SK-N-SH (cell line): ENCODE measurements around the gene PHLDB2. TPM values are rescaled to one million over a fixed set of nuclear protein-coding genes. Genes with fewer than 3 reads are reported as not detected.

ENCODE experiments used
- CTCF ChIA-PET: fragments of 300-600, 350-600 bp; formaldehyde crosslinking; extraction: SDS; loops from one replicate; lab custom pipeline; 2021; lab: Yijun Ruan, JAX
- POLR2A ChIA-PET: fragments of 350-600 bp; sonication (Branson Sonifier 250); formaldehyde crosslinking; extraction: SDS; loops from one replicate; lab custom pipeline; 2020; ENCODE audit warnings: antibody characterized with exemption, inconsistent platforms; lab: Yijun Ruan, JAX
- DNase-seq: peaks from one replicate; pipeline ENCODE4 v3.0.0; 2012
- H2AFZ ChIP-seq: fragments of 200-600 bp; sonication (generic); 2 replicates; pipeline ENCODE4 v1.8.1; 2016; ENCODE audit warnings: antibody characterized with exemption, mild to moderate bottlenecking, low read depth
- H3F3A ChIP-seq: fragments of 200-600 bp; sonication (generic); replicated peaks from 2 replicates; pipeline ENCODE3; 2016; ENCODE audit warnings: antibody characterized with exemption, mild to moderate bottlenecking; ENCODE audit not compliant: insufficient read depth
- H3K27ac ChIP-seq, 2 experiments: fragments of 200-500 bp in 1 of 2; fragments of 200-600 bp in 1 of 2; sonication (Bioruptor generic) in 1 of 2; sonication (generic), shearing (Covaris generic) in 1 of 2; 2 replicates each; pipeline versions ENCODE4 v1.5.1 to v1.6.1; 2014 to 2016; ENCODE audit warnings: low read depth in 2 of 2, inconsistent platforms in 1 of 2, low read length in 1 of 2, mild to moderate bottlenecking in 1 of 2, mixed read lengths in 1 of 2
- H3K27me3 ChIP-seq: fragments of 200-600 bp; sonication (generic), shearing (Covaris generic); 2 replicates; pipeline ENCODE4 v1.6.1; 2016; ENCODE audit warnings: mixed run types; ENCODE audit not compliant: insufficient read depth
- H3K36me3 ChIP-seq, 2 experiments: fragments of 200-500 bp in 1 of 2; fragments of 200-600 bp in 1 of 2; sonication (Bioruptor generic) in 1 of 2; sonication (generic) in 1 of 2; replicated peaks in 1 of 2; 2 replicates each; pipeline versions ENCODE3 to v1.5.1; 2014 to 2016; ENCODE audit warnings: low read length in 1 of 2, mild to moderate bottlenecking in 1 of 2; ENCODE audit not compliant: insufficient read depth in 2 of 2, control insufficient read depth in 1 of 2
- H3K4me1 ChIP-seq, 2 experiments: fragments of 200-500 bp in 1 of 2; fragments of 200-600 bp in 1 of 2; sonication (Bioruptor generic) in 1 of 2; sonication (generic), shearing (Covaris generic) in 1 of 2; 2 replicates each; pipeline versions ENCODE4 v1.5.1 to v1.6.1; 2014 to 2016; ENCODE audit warnings: low read depth in 1 of 2, low read length in 1 of 2, mixed run types in 1 of 2; ENCODE audit not compliant: insufficient read depth in 2 of 2, control insufficient read depth in 1 of 2
- H3K4me2 ChIP-seq: fragments of 200-600 bp; sonication (generic), shearing (Covaris generic); 2 replicates; pipeline ENCODE4 v1.6.1; 2017; ENCODE audit warnings: mixed run types
- H3K4me3 ChIP-seq, 2 experiments: fragments of 200-500 bp in 1 of 2; fragments of 200-600 bp in 1 of 2; sonication (Bioruptor generic) in 1 of 2; sonication (generic), shearing (Covaris generic) in 1 of 2; 2 replicates each; pipeline versions ENCODE4 v1.5.1 to v1.8.1; 2014 to 2016; ENCODE audit warnings: low read depth in 2 of 2, inconsistent platforms in 1 of 2, low read length in 1 of 2, mild to moderate bottlenecking in 1 of 2, mixed read lengths in 1 of 2, moderate library complexity in 1 of 2
- H3K79me2 ChIP-seq: fragments of 200-600 bp; sonication (generic); 2 replicates; pipeline ENCODE4 v1.8.1; 2017; ENCODE audit warnings: mild to moderate bottlenecking; ENCODE audit not compliant: insufficient read depth
- H3K9ac ChIP-seq: fragments of 200-600 bp; sonication (generic); 2 replicates; pipeline ENCODE4 v1.6.1; 2017; ENCODE audit warnings: mixed run types
- H3K9me2 ChIP-seq: fragments of 200-600 bp; sonication (generic); 2 replicates; pipeline ENCODE4 v1.6.1; 2017; ENCODE audit warnings: mixed run types
- H3K9me3 ChIP-seq: fragments of 200-600 bp; sonication (generic); 2 replicates; pipeline ENCODE4 v1.6.1; 2017; ENCODE audit warnings: mixed run types, mild to moderate bottlenecking, moderate library complexity
- H4K20me1 ChIP-seq: fragments of 200-600 bp; sonication (generic); 2 replicates; pipeline ENCODE4 v1.6.1; 2017; ENCODE audit warnings: mild to moderate bottlenecking, mixed run types; ENCODE audit not compliant: insufficient read depth
- CHD2 ChIP-seq: fragments of 150-350 bp; IDR thresholded peaks from 2 replicates; pipeline ENCODE4 v1.6.1; 2018; ENCODE audit warnings: low read length; ENCODE audit not compliant: partially characterized antibody
- EP300 ChIP-seq, 2 experiments: IDR thresholded peaks; 2 replicates each; pipeline versions ENCODE4 v1.4.0 to v1.6.1; 2012; ENCODE audit warnings: borderline replicate concordance in 1 of 2, low read depth in 1 of 2, low read length in 1 of 2
- EZH2phosphoT487 ChIP-seq: fragments of 200-600 bp; sonication (generic); IDR thresholded peaks from 2 replicates; pipeline ENCODE4 v1.6.1; 2017; ENCODE audit warnings: low read depth, mixed run types, mild to moderate bottlenecking, antibody characterized with exemption, moderate library complexity, borderline replicate concordance
- FOSL2 ChIP-seq: IDR thresholded peaks from 2 replicates; pipeline ENCODE4 v1.4.0; 2012; ENCODE audit warnings: low read depth, mild to moderate bottlenecking, moderate library complexity, borderline replicate concordance
- FOXJ3 ChIP-seq: sonication (generic); formaldehyde crosslinking; IDR thresholded peaks from 2 replicates; pipeline ENCODE4 v1.5.1; 2020; ENCODE audit warnings: mild to moderate bottlenecking, missing genetic modification reagents
- FOXM1 ChIP-seq: IDR thresholded peaks from 2 replicates; pipeline ENCODE4 v1.4.0; 2012; ENCODE audit warnings: low read depth, mild to moderate bottlenecking
- GATA2 ChIP-seq: sonication (generic); formaldehyde crosslinking; IDR thresholded peaks from 2 replicates; pipeline ENCODE4 v1.5.0; 2020; ENCODE audit warnings: mild to moderate bottlenecking, missing genetic modification reagents
- JUND ChIP-seq: IDR thresholded peaks from 2 replicates; pipeline ENCODE4 v1.4.0; 2012
- NRF1 ChIP-seq: IDR thresholded peaks from 2 replicates; pipeline ENCODE4 v1.6.1; 2012; ENCODE audit warnings: low read depth, mild to moderate bottlenecking, low read length
- POLR2AphosphoS5 ChIP-seq: IDR thresholded peaks from 2 replicates; pipeline ENCODE4 v1.6.1; 2012; ENCODE audit warnings: low read depth, low read length
- RAD21 ChIP-seq: IDR thresholded peaks from 2 replicates; pipeline ENCODE4 v1.6.1; 2012; ENCODE audit warnings: mild to moderate bottlenecking, low read length
- REST ChIP-seq: IDR thresholded peaks from 2 replicates; pipeline ENCODE4 v1.6.1; 2012; ENCODE audit warnings: mild to moderate bottlenecking, low read depth, low read length, moderate library complexity
- RFX5 ChIP-seq: IDR thresholded peaks from 2 replicates; pipeline ENCODE4 v1.6.1; 2012; ENCODE audit warnings: mild to moderate bottlenecking, improper control_type of control experiment, low read length
- SIN3A ChIP-seq: IDR thresholded peaks from 2 replicates; pipeline ENCODE4 v1.6.1; 2012; ENCODE audit warnings: low read depth, mild to moderate bottlenecking, low read length, moderate library complexity, borderline replicate concordance
- TAF1 ChIP-seq: IDR thresholded peaks from 2 replicates; pipeline ENCODE4 v1.6.1; 2012; ENCODE audit warnings: low read depth, mild to moderate bottlenecking, low read length, moderate library complexity, borderline replicate concordance
- TCF12 ChIP-seq: IDR thresholded peaks from 2 replicates; pipeline ENCODE4 v1.4.0; 2012
- TEAD4 ChIP-seq: IDR thresholded peaks from 2 replicates; pipeline ENCODE4 v1.4.0; 2012; ENCODE audit warnings: mild to moderate bottlenecking, borderline replicate concordance; ENCODE audit not compliant: insufficient read depth
- USF1 ChIP-seq: IDR thresholded peaks from 2 replicates; pipeline ENCODE4 v1.4.0; 2012; ENCODE audit warnings: low read depth, borderline replicate concordance
- ZBTB33 ChIP-seq: IDR thresholded peaks from 2 replicates; pipeline ENCODE4 v1.4.0; 2012; ENCODE audit warnings: low read depth, borderline replicate concordance
- WGBS: methylation state at CpG from one replicate; pipeline ENCODE4 v1.1.6; 2017; ENCODE audit warnings: low lambda C conversion rate; 5-methylcytosine and 5-hydroxymethylcytosine counted together
- polyA plus RNA-seq, 3 experiments: library from polyadenylated mRNA; depleted of rRNA; stranded (reverse); fragments of >200 nt; gene quantifications; 2 replicates each; pipeline ENCODE4 v1.2.3, GENCODE V29; 2012
- TF ChIP-seq, protein P1 (sequence below): IDR thresholded peaks from 2 replicates; pipeline ENCODE4 v1.4.0; 2012; ENCODE audit warnings: low read depth
- TF ChIP-seq, protein P2 (sequence below): fragments of 150-350 bp; IDR thresholded peaks from 2 replicates; pipeline ENCODE4 v1.6.1; 2017; ENCODE audit warnings: antibody characterized with exemption, low read length, low read depth, borderline replicate concordance

PHLDB2 gene
- polyA plus RNA-seq, 1 of the 3 experiments (the other 2 are of a cell fraction), result 18.0 TPM

DNA sequence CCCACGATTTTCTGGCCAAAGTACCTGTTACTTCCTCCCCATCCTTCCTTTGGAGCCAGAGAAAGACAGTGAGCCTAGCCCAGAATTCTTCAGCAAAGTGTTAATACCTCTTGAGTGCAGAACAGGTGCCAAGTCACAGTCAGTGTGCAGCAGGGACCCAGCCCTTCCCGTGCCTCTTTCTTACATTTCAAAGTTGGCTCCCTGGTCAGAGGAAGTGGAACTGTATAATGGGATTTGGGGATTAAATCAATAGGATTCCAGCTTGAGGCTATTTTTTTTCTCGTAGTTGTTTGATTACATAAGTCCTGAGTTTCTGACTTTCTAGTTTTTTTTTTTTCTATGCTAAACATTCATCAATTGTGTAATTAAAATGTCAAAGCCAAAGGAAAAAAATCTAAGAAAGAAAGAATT is 67.2 kb downstream of the PHLDB2 start:
- H3K27me3 ChIP-seq, result no peaks in the 10 kb centered on the region
- H3K79me2 ChIP-seq, result peaks cover 82% of the 10 kb centered on the region
- ChIA-PET POLR2A (no interaction called here), CTCF (no interaction called here)
- H3K4me2 ChIP-seq, result no peak overlapping the region
- H3K9me2 ChIP-seq, result no peaks in the 10 kb centered on the region
- TF ChIP-seq POLR2AphosphoS5 (no peak), FOSL2 (no peak), SIN3A (no peak), RAD21 (no peak), ZBTB33 (no peak), CHD2 (no peak), RFX5 (no peak), FOXJ3 (CRISPR knock-in tag) (no peak), TCF12 (no peak), JUND (no peak)
- TF ChIP-seq, protein P1, sequence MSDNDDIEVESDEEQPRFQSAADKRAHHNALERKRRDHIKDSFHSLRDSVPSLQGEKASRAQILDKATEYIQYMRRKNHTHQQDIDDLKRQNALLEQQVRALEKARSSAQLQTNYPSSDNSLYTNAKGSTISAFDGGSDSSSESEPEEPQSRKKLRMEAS, result no peak
- TF ChIP-seq, all 33 proteins: peak for 0
- peaks cover 28 to 60% of the 10 kb centered on the region in 2 experiments for H3K36me3 ChIP-seq
- no peak for DNase-seq
- no peaks in the 10 kb centered on the region for H3F3A ChIP-seq
- no peaks in the 10 kb centered on the region for H3K9me3 ChIP-seq
- no peak overlapping the region for H3K9ac ChIP-seq
- H2AFZ ChIP-seq, result no peak overlapping the region
- no peak overlapping the region for H3K4me3 ChIP-seq
- H3K27ac ChIP-seq, result no peak overlapping the region
- no peaks in the 10 kb centered on the region for H4K20me1 ChIP-seq
- peaks cover 0 to 14% of the 10 kb centered on the region in 2 experiments; a peak in 1 of 4 replicates for H3K4me1 ChIP-seq
- WGBS, result 58% methylated on average over 3 of the region's 3 CpGs

- ChIA-PET CTCF (no interaction called here), POLR2A (no interaction called here)
- peaks cover 33 to 72% of the 10 kb centered on the region in 2 experiments for H3K36me3 ChIP-seq
- H3K79me2 ChIP-seq, result peaks cover 93% of the 10 kb centered on the region; the same call in 1 of the 2 replicates
- H4K20me1 ChIP-seq, result no peaks in the 10 kb centered on the region
- WGBS, result 87% methylated on average over 2 of the region's 2 CpGs
- H3K27me3 ChIP-seq, result no peaks in the 10 kb centered on the region
- no peak overlapping the region for H2AFZ ChIP-seq
- H3K9me2 ChIP-seq, result no peaks in the 10 kb centered on the region
- H3K9ac ChIP-seq, result no peak overlapping the region
- H3K4me1 ChIP-seq, result peaks cover 0 to 4% of the 10 kb centered on the region in 2 experiments; a peak in 1 of 4 replicates
- no peak overlapping the region for H3K4me3 ChIP-seq
- no peak for DNase-seq
- no peak overlapping the region for H3K27ac ChIP-seq
- no peak overlapping the region for H3K4me2 ChIP-seq
- no peaks in the 10 kb centered on the region for H3K9me3 ChIP-seq
- H3F3A ChIP-seq, result peaks cover under 1% of the 10 kb centered on the region
- no peak for TF ChIP-seq USF1
- TF ChIP-seq, protein P2, sequence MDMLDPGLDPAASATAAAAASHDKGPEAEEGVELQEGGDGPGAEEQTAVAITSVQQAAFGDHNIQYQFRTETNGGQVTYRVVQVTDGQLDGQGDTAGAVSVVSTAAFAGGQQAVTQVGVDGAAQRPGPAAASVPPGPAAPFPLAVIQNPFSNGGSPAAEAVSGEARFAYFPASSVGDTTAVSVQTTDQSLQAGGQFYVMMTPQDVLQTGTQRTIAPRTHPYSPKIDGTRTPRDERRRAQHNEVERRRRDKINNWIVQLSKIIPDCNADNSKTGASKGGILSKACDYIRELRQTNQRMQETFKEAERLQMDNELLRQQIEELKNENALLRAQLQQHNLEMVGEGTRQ, result no peak
- TF ChIP-seq NRF1, result no peak
- no peak for TF ChIP-seq EZH2phosphoT487
- no peak for TF ChIP-seq EP300 (IDR thresholded peaks at IDR 0.05; ENCODE audit: borderline replicate concordance in 1 of 2, low read depth in 1 of 2, low read length in 1 of 2)
- TF ChIP-seq REST, result no peak
- TF ChIP-seq TAF1, result no peak
- TF ChIP-seq RAD21, result no peak
- no peak for TF ChIP-seq FOSL2
- no peak for TF ChIP-seq FOXM1
- no peak for TF ChIP-seq GATA2
- TF ChIP-seq TEAD4, result no peak
Observed at GRCh38 chr3:111928613-111929012, 69.5 kb downstream of the PHLDB2 start.
